Heart right ventricle (tissue), 16 donors: Measurements from ENCODE around the gene PLCB1. TPM values are rescaled to one million over a fixed set of nuclear protein-coding genes. Genes with fewer than 3 reads are reported as not detected.
"Not testable (repeated sequence)": the region's sequence is repeated elsewhere in the genome, so short reads cannot be mapped to it uniquely, and the experiment has no call there.

Source experiments
- ATAC-seq, 8 donors: fragments of 200-7000 bp; cut with Tn5 transposase; one replicate each; pipeline ENCODE4 v1.9.1; 2020; ENCODE audit warnings: mild to moderate bottlenecking in 8 of 8, moderate library complexity in 8 of 8, moderate number of reproducible peaks in 1 of 8
- DNase-seq, 2 donors: peaks; one replicate each; pipeline ENCODE4 v3.0.0-alpha.2; 2020
- H3K27ac ChIP-seq, 10 donors: fragments of 200-600 bp; sonication (generic) in 2 of 10; one replicate each; pipeline versions ENCODE4 v1.5.0 to v1.8.0; 2020 to 2022; ENCODE audit warnings: mild to moderate bottlenecking in 3 of 10
- H3K27me3 ChIP-seq, 7 donors: fragments of 200-600 bp; one replicate each; pipeline ENCODE4 v1.8.0; 2021 to 2022; ENCODE audit warnings: mild to moderate bottlenecking in 2 of 7
- H3K36me3 ChIP-seq, 9 donors: fragments of 200-600 bp; sonication (generic) in 1 of 9; one replicate each; pipeline versions ENCODE4 v1.5.0 to v1.8.0; 2020 to 2022; ENCODE audit warnings: mild to moderate bottlenecking in 2 of 9
- H3K4me1 ChIP-seq, 9 donors: fragments of 200-600 bp; sonication (generic) in 1 of 9; one replicate each; pipeline versions ENCODE4 v1.5.0 to v1.8.0; 2020 to 2022; ENCODE audit warnings: mild to moderate bottlenecking in 4 of 9
- H3K4me3 ChIP-seq, 10 donors: fragments of 200-600 bp; sonication (generic) in 2 of 10; one replicate each; pipeline versions ENCODE4 v1.5.0 to v1.8.0; 2020 to 2022; ENCODE audit warnings: mild to moderate bottlenecking in 7 of 10, moderate library complexity in 2 of 10
- H3K9me3 ChIP-seq, 11 donors: fragments of 200-600 bp in 10 of 11; sonication (generic) in 2 of 11; one replicate each; pipeline versions ENCODE4 v1.5.0 to v1.8.0; 2013 to 2022; ENCODE audit warnings: mild to moderate bottlenecking in 2 of 11, control low read depth in 1 of 11, moderate library complexity in 1 of 11
- CTCF ChIP-seq, 9 donors: fragments of 200-600 bp; sonication (generic) in 2 of 9; IDR thresholded peaks; one replicate each; pipeline versions ENCODE4 v1.5.0 to v1.8.0; 2021 to 2022; ENCODE audit warnings: antibody characterized with exemption in 9 of 9, mild to moderate bottlenecking in 5 of 9, moderate library complexity in 1 of 9
- WGBS, 2 donors: extraction: QIAGEN DNeasy Blood & Tissue Kit; methylation state at CpG; one replicate each; pipeline ENCODE4 v1.1.7; 2013; ENCODE audit warnings: inconsistent platforms in 1 of 2; 5-methylcytosine and 5-hydroxymethylcytosine counted together
- intact Hi-C, 10 donors: fragments of 100-400 bp; cut with DNase I; formaldehyde crosslinking; loops; one replicate each; pipeline versions ENCODE4 v1.11.1 to v1.14.2; 2022
- polyA plus RNA-seq, 2 donors: library from polyadenylated mRNA; stranded (reverse); fragments of 200-250 nt; gene quantifications; one replicate each; pipeline ENCODE4 v1.2.3, GENCODE V29; 2013
- total RNA-seq, 10 donors: library from RNA; stranded (reverse); fragmentation: NEBNext Ultra II Directional in 3 of 10; extraction: Animal tissue kit (Norgen Biotek cat#: 25700) in 3 of 10; gene quantifications; one replicate each; pipeline versions ENCODE4 v1.2.1 to v1.2.4, GENCODE V29; 2021 to 2023
- donor health status: Arrhythmogenic right ventricular cardiomyopathy.
- donor health status: ischemic (EF 13 %, LVEDD 7.1; RV severe dilation, severe dysfunction).
- donor health status: healthy with polysubstance abuse.
- donor health status: DM: no; HTN: yes; CAD: no.
- donor health status: DM: no; HTN: no; CAD: no.
- donor health status: ischemic (EF 25% LVEDD 6.9; RV normal size, moderate dysfunction).
- donor health status: ischemic (EF 25% LVEDD 5.7; RV mildly dilated, moderate dysfunction).
- donor health status: healthy.
- donor health status: DM: yes; HTN: yes; CAD: no.
- donor health status: Ischemic cardiomyopathy.
- donor health status: ischemic (EF 35%, LVEDD 5.7; RV mildly dilated, moderate dysfunction).
- donor health status: nonischemic (EF 11% LVEDD 7.7; RV severe dilation, severe dysfunction).
- donor health status: DM: yes; HTN: yes; CAD: no.
- donor health status: PGD.
- donor health status: ischemic (EF 29% LVEDD 5.4; RV normal size, mild dysfunction).
- donor health status: nonischemic (EF 23%, LVEDD 6.1; RV moderate dilation, normal function).

PLCB1 gene
- total and polyA plus RNA-seq, 12 donors: 2.2 to 12.7 (median 7.1) TPM

GRCh38 chr20:8376940-8377339, 244.9 kb downstream of the PLCB1 start:
- intact Hi-C loops: no loop called here

GRCh38 chr20:8379125-8379524, 247.1 kb downstream of the PLCB1 start:
- H3K4me1 ChIP-seq, intact Hi-C loops, DNase-seq, H3K27me3 ChIP-seq, H3K4me3 ChIP-seq, ATAC-seq, H3K36me3 ChIP-seq, H3K27ac ChIP-seq: not testable (repeated sequence)
- peaks cover 0 to 21% (median 0%) of the 10 kb centered on the region in 11 donors for H3K9me3 ChIP-seq
- 97 to 100% methylated on average over 1 of the region's 1 CpG for WGBS, 2 donors

More at GRCh38 chr20:8376940-8377339, 244.9 kb downstream of the PLCB1 start:
- H3K27ac ChIP-seq: no peak overlapping the region
- H3K4me3 ChIP-seq: no peak overlapping the region
- DNase-seq (no peak), ATAC-seq (no peak)
- TF ChIP-seq CTCF (IDR thresholded peaks at IDR 0.05): no peak
- H3K36me3 ChIP-seq: no peaks in the 10 kb centered on the region
- no peaks in the 10 kb centered on the region for H3K27me3 ChIP-seq
- 79 to 84% methylated on average over 3 of the region's 3 CpGs for WGBS, 2 donors
- H3K4me1 ChIP-seq: peaks cover 0 to 5% (median 0%) of the 10 kb centered on the region in 9 donors
- H3K9me3 ChIP-seq: peaks cover 0 to 14% (median 0%) of the 10 kb centered on the region in 11 donors

- 36 to 41% methylated on average over 3 of the region's 3 CpGs for WGBS, 2 donors
- intact Hi-C loops: loop anchor here in 8 of 10 donors (5.0 to 10.0 kb wide), 7 partner anchors 253 to 448 kb away; partner anchors contain the start of gene PLCB1 (in 4 of the 8)
- Histone ChIP-seq H3K4me3 (no peak overlapping the region), H3K4me1 (peaks cover 0 to 53% (median 22%) of the 10 kb centered on the region in 9 donors), H3K36me3 (no peaks in the 10 kb centered on the region), H3K27me3 (no peaks in the 10 kb centered on the region), H3K9me3 (peaks cover 0 to 9% (median 0%) of the 10 kb centered on the region in 11 donors), H3K27ac (no peak overlapping the region)
- peak in 4 of 8 donors; percentile 44 to 65 (median 50) for ATAC-seq
- no peak for TF ChIP-seq CTCF (IDR thresholded peaks at IDR 0.05)
- DNase-seq: peak; percentile 16 to 31
Observed at GRCh38 chr20:8385247-8385646, 253.2 kb downstream of the PLCB1 start.

DNA sequence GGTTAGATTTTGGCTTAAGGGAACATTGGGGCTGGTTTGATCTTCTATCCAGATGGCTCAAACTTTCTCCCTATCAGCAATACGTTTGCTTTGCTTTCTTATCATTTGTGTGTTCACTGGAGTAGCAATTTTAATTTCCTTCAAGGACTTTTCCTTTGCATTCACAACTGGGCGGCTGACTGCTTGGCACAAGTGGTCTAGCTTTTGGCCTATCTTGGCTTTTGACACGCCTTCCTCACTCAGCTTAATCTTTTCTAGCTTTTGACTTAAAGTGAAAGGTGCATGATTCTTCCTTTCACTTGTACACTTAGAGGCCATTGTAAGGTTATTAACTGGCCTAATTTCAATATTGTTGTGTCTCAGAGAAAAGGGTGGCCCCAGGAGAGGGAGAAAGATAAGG, 254.9 kb downstream of the PLCB1 start:
- no peak overlapping the region for H3K4me3 ChIP-seq
- DNase-seq (no peak), ATAC-seq (no peak)
- no peaks in the 10 kb centered on the region for H3K27me3 ChIP-seq
- peak overlapping the region in 2 of 10 donors; percentile 6 to 21 for H3K27ac ChIP-seq
- peaks cover 0 to 9% (median 0%) of the 10 kb centered on the region in 11 donors for H3K9me3 ChIP-seq
- intact Hi-C loops: loop anchor here in 8 of 10 donors (5.0 to 10.0 kb wide), 7 partner anchors 255 to 450 kb away; partner anchors contain the start of gene PLCB1 (in 4 of the 8)
- 42 to 53% methylated on average over 3 of the region's 3 CpGs for WGBS, 2 donors
- no peaks in the 10 kb centered on the region for H3K36me3 ChIP-seq
- H3K4me1 ChIP-seq: peaks cover 0 to 63% (median 24%) of the 10 kb centered on the region in 9 donors
- no peak for TF ChIP-seq CTCF (IDR thresholded peaks at IDR 0.05)

- intact Hi-C loops: loop anchor here in 9 of 10 donors (2.0 to 10.0 kb wide), 11 partner anchors 255 to 451 kb away; partner anchors contain the start of gene PLCB1 (in 6 of the 9)
- no peak for TF ChIP-seq CTCF (IDR thresholded peaks at IDR 0.05)
- no peaks in the 10 kb centered on the region for H3K36me3 ChIP-seq
- H3K9me3 ChIP-seq: peaks cover 0 to 8% (median 0%) of the 10 kb centered on the region in 11 donors
- 54 to 59% methylated on average over 2 of the region's 2 CpGs for WGBS, 2 donors
- H3K4me3 ChIP-seq: no peak overlapping the region
- no peaks in the 10 kb centered on the region for H3K27me3 ChIP-seq
- peak overlapping the region in 2 of 10 donors; percentile 5 to 25 for H3K27ac ChIP-seq
- no peak for ATAC-seq
- no peak for DNase-seq
- H3K4me1 ChIP-seq: peaks cover 0 to 63% (median 24%) of the 10 kb centered on the region in 9 donors
Observed at GRCh38 chr20:8388141-8388540, 256.1 kb downstream of the PLCB1 start.
